HEK293 (cell line): Measurements from ENCODE around the gene MOB1B.

Source experiments
- BCL11A ChIP-seq: fragments of 450-650 bp; formaldehyde crosslinking; IDR thresholded peaks from 2 replicates; pipeline ENCODE4 v1.5.1; 2016; ENCODE audit warnings: low read depth, missing biosample characterization, missing genetic modification characterization
- GLI4 ChIP-seq: fragments of 450-650 bp; formaldehyde crosslinking; IDR thresholded peaks from 2 replicates; pipeline ENCODE4 v1.5.1; 2016; ENCODE audit warnings: missing biosample characterization, missing genetic modification characterization
- OVOL3 ChIP-seq: fragments of 450-650 bp; formaldehyde crosslinking; IDR thresholded peaks from 2 replicates; pipeline ENCODE4 v1.5.1; 2016; ENCODE audit warnings: missing biosample characterization, missing genetic modification characterization
- ZBTB7A ChIP-seq: fragments of 450-650 bp; formaldehyde crosslinking; IDR thresholded peaks from 2 replicates; pipeline ENCODE4 v1.5.1; 2016; ENCODE audit warnings: low read depth, missing biosample characterization, missing genetic modification characterization
- ZFP37 ChIP-seq: fragments of 450-650 bp; formaldehyde crosslinking; IDR thresholded peaks from 2 replicates; pipeline ENCODE4 v1.5.1; 2016; ENCODE audit warnings: missing biosample characterization, missing genetic modification characterization
- ZNF707 ChIP-seq: fragments of 450-650 bp; formaldehyde crosslinking; IDR thresholded peaks from 2 replicates; pipeline ENCODE4 v1.5.1; 2016; ENCODE audit warnings: missing biosample characterization, missing genetic modification characterization
- ZNF768 ChIP-seq: fragments of 450-650 bp; formaldehyde crosslinking; IDR thresholded peaks from 2 replicates; pipeline ENCODE4 v1.5.1; 2018; ENCODE audit warnings: missing biosample characterization, mild to moderate bottlenecking, missing genetic modification characterization
- TF ChIP-seq, protein P1 (sequence below): fragments of 450-650 bp; formaldehyde crosslinking; IDR thresholded peaks from 2 replicates; pipeline ENCODE4 v1.5.1; 2016; ENCODE audit warnings: missing biosample characterization, missing genetic modification characterization
- TF ChIP-seq, protein P2 (sequence below): fragments of 450-650 bp; formaldehyde crosslinking; optimal IDR thresholded peaks from 2 replicates; pipeline ENCODE3; 2016; ENCODE audit warnings: missing biosample characterization, mild to moderate bottlenecking, missing genetic modification characterization
- TF ChIP-seq, protein P3 (sequence below): fragments of 450-650 bp; formaldehyde crosslinking; IDR thresholded peaks from 2 replicates; pipeline ENCODE4 v1.5.1; 2016; ENCODE audit warnings: missing biosample characterization, missing genetic modification characterization
- TF ChIP-seq, protein P4 (sequence below): fragments of 450-650 bp; formaldehyde crosslinking; IDR thresholded peaks from 2 replicates; pipeline ENCODE4 v1.5.1; 2016; ENCODE audit warnings: missing biosample characterization, missing genetic modification characterization
- TF ChIP-seq, protein P5 (sequence below): fragments of 450-650 bp; formaldehyde crosslinking; IDR thresholded peaks from 2 replicates; pipeline ENCODE4 v1.5.1; 2016; ENCODE audit warnings: missing biosample characterization, missing genetic modification characterization
- TF ChIP-seq, protein P6 (sequence below): fragments of 450-650 bp; formaldehyde crosslinking; conservative IDR thresholded peaks from 2 replicates; pipeline ENCODE4 v1.5.1; 2016; ENCODE audit warnings: low read depth, missing biosample characterization, missing genetic modification characterization

DNA sequence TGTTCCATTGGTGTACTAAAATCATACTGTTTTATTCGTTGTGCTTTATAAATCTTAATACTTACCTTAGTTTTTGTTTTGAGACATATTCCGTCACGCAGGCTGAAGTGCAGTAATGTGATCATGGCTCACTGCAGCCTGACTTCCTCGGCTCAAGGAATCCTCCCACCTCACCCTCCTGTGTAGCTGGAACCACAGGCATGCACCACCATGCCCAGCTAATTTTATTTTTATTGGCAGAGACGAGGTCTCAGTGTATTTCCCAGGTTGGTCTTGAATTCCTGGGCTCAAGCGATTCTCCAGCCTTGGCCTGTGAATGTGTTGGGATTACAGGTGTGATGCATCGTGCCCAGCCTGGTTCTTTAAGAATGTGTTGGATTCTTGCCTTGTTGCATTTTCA, 66.9 kb downstream of the MOB1B start:
- TF ChIP-seq, protein P1, sequence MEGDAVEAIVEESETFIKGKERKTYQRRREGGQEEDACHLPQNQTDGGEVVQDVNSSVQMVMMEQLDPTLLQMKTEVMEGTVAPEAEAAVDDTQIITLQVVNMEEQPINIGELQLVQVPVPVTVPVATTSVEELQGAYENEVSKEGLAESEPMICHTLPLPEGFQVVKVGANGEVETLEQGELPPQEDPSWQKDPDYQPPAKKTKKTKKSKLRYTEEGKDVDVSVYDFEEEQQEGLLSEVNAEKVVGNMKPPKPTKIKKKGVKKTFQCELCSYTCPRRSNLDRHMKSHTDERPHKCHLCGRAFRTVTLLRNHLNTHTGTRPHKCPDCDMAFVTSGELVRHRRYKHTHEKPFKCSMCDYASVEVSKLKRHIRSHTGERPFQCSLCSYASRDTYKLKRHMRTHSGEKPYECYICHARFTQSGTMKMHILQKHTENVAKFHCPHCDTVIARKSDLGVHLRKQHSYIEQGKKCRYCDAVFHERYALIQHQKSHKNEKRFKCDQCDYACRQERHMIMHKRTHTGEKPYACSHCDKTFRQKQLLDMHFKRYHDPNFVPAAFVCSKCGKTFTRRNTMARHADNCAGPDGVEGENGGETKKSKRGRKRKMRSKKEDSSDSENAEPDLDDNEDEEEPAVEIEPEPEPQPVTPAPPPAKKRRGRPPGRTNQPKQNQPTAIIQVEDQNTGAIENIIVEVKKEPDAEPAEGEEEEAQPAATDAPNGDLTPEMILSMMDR = no peak
- TF ChIP-seq, protein P2, sequence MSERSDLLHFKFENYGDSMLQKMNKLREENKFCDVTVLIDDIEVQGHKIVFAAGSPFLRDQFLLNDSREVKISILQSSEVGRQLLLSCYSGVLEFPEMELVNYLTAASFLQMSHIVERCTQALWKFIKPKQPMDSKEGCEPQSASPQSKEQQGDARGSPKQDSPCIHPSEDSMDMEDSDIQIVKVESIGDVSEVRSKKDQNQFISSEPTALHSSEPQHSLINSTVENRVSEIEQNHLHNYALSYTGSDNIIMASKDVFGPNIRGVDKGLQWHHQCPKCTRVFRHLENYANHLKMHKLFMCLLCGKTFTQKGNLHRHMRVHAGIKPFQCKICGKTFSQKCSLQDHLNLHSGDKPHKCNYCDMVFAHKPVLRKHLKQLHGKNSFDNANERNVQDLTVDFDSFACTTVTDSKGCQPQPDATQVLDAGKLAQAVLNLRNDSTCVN (tag by site-specific recombination) = no peak
- TF ChIP-seq, protein P3, sequence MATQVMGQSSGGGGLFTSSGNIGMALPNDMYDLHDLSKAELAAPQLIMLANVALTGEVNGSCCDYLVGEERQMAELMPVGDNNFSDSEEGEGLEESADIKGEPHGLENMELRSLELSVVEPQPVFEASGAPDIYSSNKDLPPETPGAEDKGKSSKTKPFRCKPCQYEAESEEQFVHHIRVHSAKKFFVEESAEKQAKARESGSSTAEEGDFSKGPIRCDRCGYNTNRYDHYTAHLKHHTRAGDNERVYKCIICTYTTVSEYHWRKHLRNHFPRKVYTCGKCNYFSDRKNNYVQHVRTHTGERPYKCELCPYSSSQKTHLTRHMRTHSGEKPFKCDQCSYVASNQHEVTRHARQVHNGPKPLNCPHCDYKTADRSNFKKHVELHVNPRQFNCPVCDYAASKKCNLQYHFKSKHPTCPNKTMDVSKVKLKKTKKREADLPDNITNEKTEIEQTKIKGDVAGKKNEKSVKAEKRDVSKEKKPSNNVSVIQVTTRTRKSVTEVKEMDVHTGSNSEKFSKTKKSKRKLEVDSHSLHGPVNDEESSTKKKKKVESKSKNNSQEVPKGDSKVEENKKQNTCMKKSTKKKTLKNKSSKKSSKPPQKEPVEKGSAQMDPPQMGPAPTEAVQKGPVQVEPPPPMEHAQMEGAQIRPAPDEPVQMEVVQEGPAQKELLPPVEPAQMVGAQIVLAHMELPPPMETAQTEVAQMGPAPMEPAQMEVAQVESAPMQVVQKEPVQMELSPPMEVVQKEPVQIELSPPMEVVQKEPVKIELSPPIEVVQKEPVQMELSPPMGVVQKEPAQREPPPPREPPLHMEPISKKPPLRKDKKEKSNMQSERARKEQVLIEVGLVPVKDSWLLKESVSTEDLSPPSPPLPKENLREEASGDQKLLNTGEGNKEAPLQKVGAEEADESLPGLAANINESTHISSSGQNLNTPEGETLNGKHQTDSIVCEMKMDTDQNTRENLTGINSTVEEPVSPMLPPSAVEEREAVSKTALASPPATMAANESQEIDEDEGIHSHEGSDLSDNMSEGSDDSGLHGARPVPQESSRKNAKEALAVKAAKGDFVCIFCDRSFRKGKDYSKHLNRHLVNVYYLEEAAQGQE (tag by site-specific recombination) = no peak
- TF ChIP-seq ZNF707 (tag by site-specific recombination) (no peak), OVOL3 (tag by site-specific recombination) (no peak), BCL11A (tag by site-specific recombination) (no peak), ZBTB7A (no peak), ZNF768 (tag by site-specific recombination) (no peak), GLI4 (tag by site-specific recombination) (no peak), ZFP37 (tag by site-specific recombination) (no peak)
- TF ChIP-seq, protein P4, sequence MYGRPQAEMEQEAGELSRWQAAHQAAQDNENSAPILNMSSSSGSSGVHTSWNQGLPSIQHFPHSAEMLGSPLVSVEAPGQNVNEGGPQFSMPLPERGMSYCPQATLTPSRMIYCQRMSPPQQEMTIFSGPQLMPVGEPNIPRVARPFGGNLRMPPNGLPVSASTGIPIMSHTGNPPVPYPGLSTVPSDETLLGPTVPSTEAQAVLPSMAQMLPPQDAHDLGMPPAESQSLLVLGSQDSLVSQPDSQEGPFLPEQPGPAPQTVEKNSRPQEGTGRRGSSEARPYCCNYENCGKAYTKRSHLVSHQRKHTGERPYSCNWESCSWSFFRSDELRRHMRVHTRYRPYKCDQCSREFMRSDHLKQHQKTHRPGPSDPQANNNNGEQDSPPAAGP (tag by site-specific recombination) = no peak
- TF ChIP-seq, protein P5, sequence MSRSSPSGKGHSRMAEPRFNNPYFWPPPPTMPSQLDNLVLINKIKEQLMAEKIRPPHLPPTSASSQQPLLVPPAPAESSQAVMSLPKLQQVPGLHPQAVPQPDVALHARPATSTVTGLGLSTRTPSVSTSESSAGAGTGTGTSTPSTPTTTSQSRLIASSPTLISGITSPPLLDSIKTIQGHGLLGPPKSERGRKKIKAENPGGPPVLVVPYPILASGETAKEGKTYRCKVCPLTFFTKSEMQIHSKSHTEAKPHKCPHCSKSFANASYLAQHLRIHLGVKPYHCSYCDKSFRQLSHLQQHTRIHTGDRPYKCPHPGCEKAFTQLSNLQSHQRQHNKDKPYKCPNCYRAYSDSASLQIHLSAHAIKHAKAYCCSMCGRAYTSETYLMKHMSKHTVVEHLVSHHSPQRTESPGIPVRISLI = no peak
- TF ChIP-seq, protein P6, sequence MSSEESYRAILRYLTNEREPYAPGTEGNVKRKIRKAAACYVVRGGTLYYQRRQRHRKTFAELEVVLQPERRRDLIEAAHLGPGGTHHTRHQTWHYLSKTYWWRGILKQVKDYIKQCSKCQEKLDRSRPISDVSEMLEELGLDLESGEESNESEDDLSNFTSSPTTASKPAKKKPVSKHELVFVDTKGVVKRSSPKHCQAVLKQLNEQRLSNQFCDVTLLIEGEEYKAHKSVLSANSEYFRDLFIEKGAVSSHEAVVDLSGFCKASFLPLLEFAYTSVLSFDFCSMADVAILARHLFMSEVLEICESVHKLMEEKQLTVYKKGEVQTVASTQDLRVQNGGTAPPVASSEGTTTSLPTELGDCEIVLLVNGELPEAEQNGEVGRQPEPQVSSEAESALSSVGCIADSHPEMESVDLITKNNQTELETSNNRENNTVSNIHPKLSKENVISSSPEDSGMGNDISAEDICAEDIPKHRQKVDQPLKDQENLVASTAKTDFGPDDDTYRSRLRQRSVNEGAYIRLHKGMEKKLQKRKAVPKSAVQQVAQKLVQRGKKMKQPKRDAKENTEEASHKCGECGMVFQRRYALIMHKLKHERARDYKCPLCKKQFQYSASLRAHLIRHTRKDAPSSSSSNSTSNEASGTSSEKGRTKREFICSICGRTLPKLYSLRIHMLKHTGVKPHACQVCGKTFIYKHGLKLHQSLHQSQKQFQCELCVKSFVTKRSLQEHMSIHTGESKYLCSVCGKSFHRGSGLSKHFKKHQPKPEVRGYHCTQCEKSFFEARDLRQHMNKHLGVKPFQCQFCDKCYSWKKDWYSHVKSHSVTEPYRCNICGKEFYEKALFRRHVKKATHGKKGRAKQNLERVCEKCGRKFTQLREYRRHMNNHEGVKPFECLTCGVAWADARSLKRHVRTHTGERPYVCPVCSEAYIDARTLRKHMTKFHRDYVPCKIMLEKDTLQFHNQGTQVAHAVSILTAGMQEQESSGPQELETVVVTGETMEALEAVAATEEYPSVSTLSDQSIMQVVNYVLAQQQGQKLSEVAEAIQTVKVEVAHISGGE = no peak
